ENCODE results near the gene ATG4A. TPM values are rescaled to one million over a fixed set of nuclear protein-coding genes. Genes with fewer than 3 reads are reported as not detected.
A peak's percentile ranks its signal among the peaks of the same experiment; 100 is the strongest.

Gene ATG4A
- total RNA-seq, 1 donor = 12.7 TPM

DNA sequence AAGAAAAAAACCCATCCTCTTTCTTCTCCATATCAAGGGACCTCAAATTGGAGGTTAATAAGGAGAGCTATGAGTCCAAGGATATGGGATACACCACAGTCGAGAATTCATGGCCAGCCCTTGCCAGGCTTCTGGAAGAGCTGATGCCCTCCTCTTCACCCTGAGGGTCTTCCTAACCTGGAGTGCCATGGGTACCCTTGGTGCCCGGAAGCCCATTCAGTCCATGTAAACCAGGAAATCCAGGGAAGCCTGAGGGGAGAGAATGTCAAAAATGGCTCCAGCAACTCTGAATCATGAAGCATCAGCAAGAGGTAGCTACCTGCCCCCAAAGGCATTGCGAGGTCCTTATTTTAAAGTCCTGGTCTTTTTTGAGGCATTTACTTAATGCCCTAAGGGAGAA lies 78.2 kb downstream of the ATG4A start:
- no peak overlapping the region for H3K4me3 ChIP-seq (ENCODE audit: low read depth, low read length)
- TF ChIP-seq, protein P1, sequence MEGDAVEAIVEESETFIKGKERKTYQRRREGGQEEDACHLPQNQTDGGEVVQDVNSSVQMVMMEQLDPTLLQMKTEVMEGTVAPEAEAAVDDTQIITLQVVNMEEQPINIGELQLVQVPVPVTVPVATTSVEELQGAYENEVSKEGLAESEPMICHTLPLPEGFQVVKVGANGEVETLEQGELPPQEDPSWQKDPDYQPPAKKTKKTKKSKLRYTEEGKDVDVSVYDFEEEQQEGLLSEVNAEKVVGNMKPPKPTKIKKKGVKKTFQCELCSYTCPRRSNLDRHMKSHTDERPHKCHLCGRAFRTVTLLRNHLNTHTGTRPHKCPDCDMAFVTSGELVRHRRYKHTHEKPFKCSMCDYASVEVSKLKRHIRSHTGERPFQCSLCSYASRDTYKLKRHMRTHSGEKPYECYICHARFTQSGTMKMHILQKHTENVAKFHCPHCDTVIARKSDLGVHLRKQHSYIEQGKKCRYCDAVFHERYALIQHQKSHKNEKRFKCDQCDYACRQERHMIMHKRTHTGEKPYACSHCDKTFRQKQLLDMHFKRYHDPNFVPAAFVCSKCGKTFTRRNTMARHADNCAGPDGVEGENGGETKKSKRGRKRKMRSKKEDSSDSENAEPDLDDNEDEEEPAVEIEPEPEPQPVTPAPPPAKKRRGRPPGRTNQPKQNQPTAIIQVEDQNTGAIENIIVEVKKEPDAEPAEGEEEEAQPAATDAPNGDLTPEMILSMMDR (IDR thresholded peaks at IDR 0.05; ENCODE audit: insufficient read depth, low read length) = no peak
- no peak for DNase-seq (ENCODE audit: low read depth)

- TF ChIP-seq, protein P1 (IDR thresholded peaks at IDR 0.05; ENCODE audit: insufficient read depth, low read length) = no peak
- no peak overlapping the region for H3K4me3 ChIP-seq (ENCODE audit: low read depth, low read length)
- DNase-seq (ENCODE audit: low read depth) = no peak
Measured at GRCh38 chrX:108171671-108172070, 80.1 kb downstream of the ATG4A start.

DNA sequence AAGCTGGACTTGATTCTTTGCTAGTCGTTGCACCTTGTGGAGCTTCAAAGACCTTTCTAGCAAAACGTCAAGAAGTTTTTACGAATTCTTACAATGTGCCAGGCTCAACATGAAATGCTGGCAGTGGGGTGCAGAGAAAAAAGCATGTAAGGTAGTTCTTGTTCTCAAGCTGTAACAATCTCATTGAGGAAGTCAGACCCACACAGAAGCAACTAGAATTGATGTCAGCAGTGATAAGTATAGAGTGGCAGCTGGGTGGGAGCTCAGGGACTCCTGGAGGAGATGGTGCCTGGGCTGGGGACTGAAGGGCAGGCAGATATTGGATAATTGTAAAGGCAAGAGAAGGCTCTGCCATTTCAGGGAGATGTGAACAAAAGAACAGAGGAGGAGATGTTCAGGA lies 82.3 kb downstream of the ATG4A start:
- H3K4me3 ChIP-seq (ENCODE audit: low read depth, low read length) = no peak overlapping the region
- no peak for DNase-seq (ENCODE audit: low read depth)
- TF ChIP-seq, protein P1 (IDR thresholded peaks at IDR 0.05; ENCODE audit: insufficient read depth, low read length) = no peak

DNA sequence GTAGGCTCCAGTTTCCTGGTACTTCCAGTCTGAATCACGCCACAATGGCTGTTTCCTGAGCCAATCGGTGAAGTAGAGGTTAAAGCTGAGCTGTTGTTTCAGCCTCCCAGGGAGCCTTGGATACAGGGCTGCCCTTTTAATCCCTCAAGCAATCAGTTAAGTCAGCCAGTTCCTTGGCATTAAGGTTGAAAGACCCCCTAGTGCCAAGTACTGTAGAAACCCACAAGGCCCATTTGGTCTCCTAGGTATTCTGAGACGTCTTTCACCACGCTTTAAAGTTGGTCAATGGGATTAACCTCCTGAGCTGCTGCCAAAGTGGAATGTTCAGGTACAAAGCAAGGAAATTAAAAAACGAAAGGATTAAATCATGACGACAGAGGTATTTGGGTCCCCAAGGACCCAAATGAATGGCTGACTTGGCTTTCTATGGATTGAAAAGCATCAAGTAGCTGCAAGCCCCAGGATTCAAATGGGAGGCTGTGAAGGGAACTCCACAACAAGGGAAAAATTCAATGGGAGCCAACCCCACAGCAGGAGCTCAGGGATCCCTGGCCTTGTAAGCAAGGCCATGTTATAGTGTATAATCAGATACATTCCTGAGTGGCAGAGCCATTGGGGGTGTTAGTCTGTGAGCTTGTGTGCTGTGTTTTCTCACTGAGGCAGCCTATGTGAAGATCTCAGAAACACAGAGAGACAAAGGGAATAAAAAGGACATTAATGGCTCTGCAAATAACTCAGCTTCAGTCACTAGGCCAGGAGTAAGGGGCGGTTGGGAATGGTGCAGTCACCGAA lies 86.0 kb downstream of the ATG4A start:
- no peak overlapping the region for H3K4me3 ChIP-seq (ENCODE audit: low read depth, low read length)
- TF ChIP-seq, protein P1 (IDR thresholded peaks at IDR 0.05; ENCODE audit: insufficient read depth, low read length) = no peak
- DNase-seq (ENCODE audit: low read depth) = no peak

- DNase-seq (ENCODE audit: low read depth) = no peak
- TF ChIP-seq, protein P1 (IDR thresholded peaks at IDR 0.05; ENCODE audit: insufficient read depth, low read length) = no peak
Measured at GRCh38 chrX:108178143-108178498, 86.5 kb downstream of the ATG4A start.

GRCh38 chrX:108186811-108187210 lies 95.2 kb downstream of the ATG4A start:
- H3K4me3 ChIP-seq (ENCODE audit: low read depth, low read length) = no peak overlapping the region
- peak; percentile 80 for DNase-seq (ENCODE audit: low read depth)
- TF ChIP-seq, protein P1 (IDR thresholded peaks at IDR 0.05; ENCODE audit: insufficient read depth, low read length) = no peak

More at GRCh38 chrX:108178143-108178498, 86.5 kb downstream of the ATG4A start:
- no peak overlapping the region for H3K4me3 ChIP-seq (ENCODE audit: low read depth, low read length)

DNA sequence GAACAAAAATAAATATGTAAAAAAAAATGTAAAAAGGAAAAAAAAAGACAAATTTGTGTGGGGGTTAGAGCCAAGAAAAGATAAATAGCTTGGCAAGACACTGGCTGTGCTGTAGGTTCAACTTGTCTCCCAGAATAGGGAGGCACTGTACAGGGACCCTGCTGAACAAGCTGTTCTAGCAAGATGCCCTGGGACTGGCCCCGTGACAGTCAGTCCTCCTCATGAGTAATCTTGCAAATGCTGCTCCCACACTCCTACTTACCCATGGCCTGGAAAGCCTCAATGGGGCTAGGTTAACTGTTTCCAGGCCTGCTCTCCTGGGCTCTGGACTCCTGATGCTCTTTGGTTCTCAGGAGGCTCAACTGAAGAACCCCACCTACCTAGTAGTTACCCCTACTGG lies 106.8 kb downstream of the ATG4A start:
- TF ChIP-seq, protein P1 (IDR thresholded peaks at IDR 0.05; ENCODE audit: insufficient read depth, low read length) = no peak
- no peak overlapping the region for H3K4me3 ChIP-seq (ENCODE audit: low read depth, low read length)
- DNase-seq (ENCODE audit: low read depth) = peak; percentile 28
